T-helper 2 cell (primary cell): ENCODE data around the gene FGF11.
A peak's percentile ranks its signal among the peaks of the same experiment; 100 is the strongest.

ENCODE experiments used
- DNase-seq, 5 experiments: peaks; one replicate each; pipeline versions ENCODE4 v3.0.0 to v3.0.0-alpha.2; 2012 to 2022

FGF11 gene

GRCh38 chr17:7431231-7431630, 8.1 kb upstream of the FGF11 start:
- no peak for DNase-seq

GRCh38 chr17:7432296-7432695, 7.0 kb upstream of the FGF11 start:
- DNase-seq = no peak

GRCh38 chr17:7435676-7436555, 3.4 kb upstream of the FGF11 start:
- DNase-seq = peak in 4 of 5 experiments; percentile 26 to 77 (median 38)

GRCh38 chr17:7436556-7437368, 2.5 kb upstream of the FGF11 start:
- DNase-seq = peak; percentile 57 to 91 (median 69)

GRCh38 chr17:7437369-7437863, 1.9 kb upstream of the FGF11 start:
- DNase-seq = no peak

GRCh38 chr17:7437950-7438614, 1.2 kb upstream of the FGF11 start:
- DNase-seq = peak in 4 of 5 experiments; percentile 13 to 40 (median 25)

- no peak for DNase-seq
Observed at GRCh38 chr17:7438656-7439460, 454 bp upstream of the FGF11 start.

GRCh38 chr17:7440113-7440833, 961 bp downstream of the FGF11 start:
- peak in 2 of 5 experiments; percentile 18 to 63 for DNase-seq

- no peak for DNase-seq
Observed at GRCh38 chr17:7440834-7441195, 1.5 kb downstream of the FGF11 start.

- DNase-seq = no peak
Observed at GRCh38 chr17:7441266-7441665, 2.0 kb downstream of the FGF11 start.

- no peak for DNase-seq
Observed at GRCh38 chr17:7442142-7442541, 2.8 kb downstream of the FGF11 start.

GRCh38 chr17:7443499-7444485, 4.5 kb downstream of the FGF11 start:
- DNase-seq = no peak

- no peak for DNase-seq
Observed at GRCh38 chr17:7444682-7445618, 5.6 kb downstream of the FGF11 start, which contains the start of gene CHRNB1. TSS of gene CHRNB1 (plus strand) at chr17:7445061. CDS start at chr17:7445128, 67 bp downstream.

- DNase-seq = peak in 2 of 5 experiments; percentile 31 to 56
Observed at GRCh38 chr17:7445619-7445968, 6.3 kb downstream of the FGF11 start.

- DNase-seq = no peak
Observed at GRCh38 chr17:7448461-7448860, 9.1 kb downstream of the FGF11 start.

- DNase-seq = no peak
Observed at GRCh38 chr17:7459961-7460545, 20.7 kb downstream of the FGF11 start.

GRCh38 chr17:7460850-7461660, 21.7 kb downstream of the FGF11 start:
- DNase-seq = no peak
